H54 (cell line): ENCODE measurements around the gene NUPR1.

Source experiments
- DNase-seq: peaks from one replicate; pipeline ENCODE4 v3.0.0; 2011; ENCODE audit warnings: low spot score, mixed read lengths; ENCODE audit not compliant: insufficient read length
- FAIRE-seq: peaks from 3 replicates; lab custom pipeline; 2011; peaks lifted over from hg19 to GRCh38; lab: Jason Lieb, UNC
- POLR2A ChIP-seq: IDR thresholded peaks from 2 replicates; pipeline ENCODE4 v1.6.1; 2011; ENCODE audit warnings: low read depth, mild to moderate bottlenecking, low read length

Gene NUPR1

DNA sequence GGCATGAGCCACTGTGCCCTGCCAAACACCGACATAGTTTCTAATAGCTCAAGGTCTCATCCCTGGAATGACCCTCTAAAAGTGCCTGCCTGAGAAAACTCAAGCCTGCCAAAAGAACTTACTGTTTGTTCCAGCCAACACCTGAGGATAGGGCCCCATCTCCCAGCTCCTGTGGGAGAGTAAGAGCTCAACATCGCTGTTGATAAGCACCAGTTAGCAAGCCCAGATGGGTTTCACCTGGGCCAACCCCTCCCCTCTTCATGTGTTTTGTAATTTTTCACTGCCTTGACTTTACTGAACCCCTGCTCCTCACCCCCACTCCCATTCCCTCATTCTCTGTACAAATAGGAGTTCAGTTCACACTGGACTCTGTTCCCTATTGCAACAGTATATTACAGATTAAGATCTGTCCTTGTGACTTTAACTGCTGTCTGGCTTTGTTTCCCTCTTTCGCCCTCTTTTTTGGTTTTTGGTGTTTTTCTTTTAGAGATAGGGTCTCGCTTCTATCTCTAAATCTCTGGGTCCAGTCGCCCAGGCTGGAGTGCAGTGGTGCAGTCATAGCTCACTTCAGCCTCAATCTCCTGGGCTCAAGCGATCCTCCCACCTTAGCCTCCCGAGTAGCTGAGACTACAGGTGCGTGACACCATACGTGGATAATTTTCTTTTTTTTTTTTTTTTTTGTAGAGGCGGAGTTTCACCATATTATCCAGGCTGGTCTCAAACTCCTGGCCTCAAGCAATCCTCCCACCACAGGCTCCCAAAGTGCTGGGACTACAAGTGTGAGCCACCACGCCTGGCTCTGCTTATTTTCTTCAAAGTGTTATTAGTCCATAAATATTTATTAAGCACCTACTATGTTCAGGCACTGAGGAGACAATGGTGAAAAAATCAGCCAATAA is 12.3 kb downstream of the NUPR1 start:
- DNase-seq: no peak
- TF ChIP-seq POLR2A: no peak
- no peak for FAIRE-seq

DNA sequence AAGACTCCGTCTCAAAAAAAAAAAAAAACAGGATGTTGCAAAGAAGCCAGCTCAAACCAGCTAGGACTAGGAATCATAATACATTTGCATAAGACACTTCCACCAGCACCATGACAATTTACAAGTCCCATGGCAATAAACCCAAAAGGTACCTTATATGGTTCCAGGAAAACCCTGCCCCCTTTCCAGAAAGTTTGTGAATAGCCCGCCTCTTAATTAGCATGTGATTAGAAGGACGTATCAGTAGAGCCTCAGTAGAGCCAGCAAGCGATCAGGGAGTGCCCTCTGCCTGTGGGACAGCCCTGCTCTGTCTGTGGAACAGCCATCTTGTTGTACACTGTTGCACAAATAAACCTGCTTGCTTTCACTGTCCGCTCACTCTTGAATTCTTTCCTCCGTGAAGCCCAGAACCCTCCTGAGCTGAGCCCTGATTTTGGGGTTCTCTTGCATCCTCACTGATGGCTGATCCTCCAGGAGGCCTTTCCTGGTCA is 14.0 kb downstream of the NUPR1 start:
- DNase-seq (no peak), FAIRE-seq (no peak)
- TF ChIP-seq POLR2A: no peak

DNA sequence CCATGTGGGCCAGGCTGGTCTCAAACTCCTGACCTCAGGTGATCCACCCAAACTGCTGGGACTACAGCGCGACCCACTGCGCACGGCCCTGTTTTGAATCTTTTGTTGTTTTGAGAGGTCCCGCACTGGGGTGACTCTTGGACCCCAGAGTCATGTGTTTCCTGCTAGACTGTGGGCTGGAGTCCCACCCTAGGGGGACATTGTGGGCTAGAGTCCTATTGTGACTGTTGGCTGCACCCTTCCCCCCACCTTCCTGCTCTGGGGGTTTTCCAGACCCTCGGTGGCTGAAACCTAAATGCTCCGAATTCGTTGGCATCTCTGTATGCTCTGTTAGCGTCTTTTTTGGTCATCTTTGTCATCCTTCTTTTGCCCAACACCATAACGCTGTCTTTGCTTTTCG is 16.0 kb downstream of the NUPR1 start:
- FAIRE-seq (no peak), DNase-seq (no peak)
- TF ChIP-seq POLR2A: no peak

DNA sequence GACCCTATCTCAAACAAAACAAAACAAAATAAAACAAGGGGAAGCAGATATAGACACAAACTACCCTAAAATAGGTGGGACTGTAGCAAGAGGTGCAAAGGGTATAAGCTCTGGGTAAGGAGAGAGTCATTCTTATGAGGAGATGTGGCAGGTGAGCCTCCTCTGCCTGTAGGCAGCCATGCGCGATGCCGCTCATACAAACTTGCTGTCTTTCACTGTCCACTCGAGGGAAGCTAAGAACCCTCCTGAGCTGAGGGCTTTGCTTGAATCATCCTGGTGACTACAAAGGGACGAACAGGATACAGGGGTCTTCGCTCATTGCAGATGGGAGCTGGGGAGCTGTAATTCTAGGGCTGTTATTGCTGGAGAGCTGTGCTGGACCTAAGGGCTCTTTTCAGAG is 17.3 kb downstream of the NUPR1 start:
- DNase-seq (no peak), FAIRE-seq (no peak)
- no peak for TF ChIP-seq POLR2A

DNA sequence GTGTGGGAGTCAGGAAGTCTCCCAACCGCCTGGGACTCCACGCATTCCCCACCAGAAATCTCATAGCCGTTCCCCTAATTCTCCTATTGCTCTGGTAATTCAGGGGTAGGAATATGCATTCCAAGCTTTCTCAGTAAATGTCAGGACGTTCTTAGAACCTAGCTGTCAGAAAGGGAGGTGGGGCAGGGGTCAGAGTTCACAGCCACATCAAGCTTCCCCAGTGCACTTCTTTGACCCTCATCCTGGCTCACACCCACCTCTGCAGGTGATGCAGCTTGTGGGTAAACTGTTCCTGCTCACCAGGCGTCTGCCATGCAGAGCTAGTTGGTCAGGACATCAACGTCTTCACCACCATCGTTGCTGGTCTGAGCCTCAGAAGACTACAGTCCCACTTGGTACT is 18.1 kb downstream of the NUPR1 start:
- FAIRE-seq (no peak), DNase-seq (no peak)
- TF ChIP-seq POLR2A: no peak

DNA sequence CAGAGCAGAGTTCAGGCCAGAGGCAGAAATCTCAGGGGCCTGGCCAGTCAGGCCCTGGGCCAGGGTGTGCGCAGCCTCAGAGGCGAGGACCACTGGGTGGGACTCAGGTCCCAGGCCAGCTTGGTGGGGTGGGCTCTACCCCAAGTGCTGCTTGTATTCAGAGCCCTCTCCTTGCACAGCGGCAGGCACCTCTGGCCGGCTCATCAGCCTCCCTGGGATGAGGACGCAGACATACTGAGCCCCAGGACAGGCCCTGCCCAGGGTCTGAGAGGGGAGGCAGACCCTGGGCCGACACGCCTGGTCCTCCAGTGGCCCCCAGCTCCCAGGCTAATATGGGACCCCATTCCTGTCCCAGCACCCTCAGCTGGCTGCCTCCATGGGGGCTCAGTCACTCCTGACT is 24.5 kb downstream of the NUPR1 start:
- no peak for FAIRE-seq
- no peak for TF ChIP-seq POLR2A
- no peak for DNase-seq

DNA sequence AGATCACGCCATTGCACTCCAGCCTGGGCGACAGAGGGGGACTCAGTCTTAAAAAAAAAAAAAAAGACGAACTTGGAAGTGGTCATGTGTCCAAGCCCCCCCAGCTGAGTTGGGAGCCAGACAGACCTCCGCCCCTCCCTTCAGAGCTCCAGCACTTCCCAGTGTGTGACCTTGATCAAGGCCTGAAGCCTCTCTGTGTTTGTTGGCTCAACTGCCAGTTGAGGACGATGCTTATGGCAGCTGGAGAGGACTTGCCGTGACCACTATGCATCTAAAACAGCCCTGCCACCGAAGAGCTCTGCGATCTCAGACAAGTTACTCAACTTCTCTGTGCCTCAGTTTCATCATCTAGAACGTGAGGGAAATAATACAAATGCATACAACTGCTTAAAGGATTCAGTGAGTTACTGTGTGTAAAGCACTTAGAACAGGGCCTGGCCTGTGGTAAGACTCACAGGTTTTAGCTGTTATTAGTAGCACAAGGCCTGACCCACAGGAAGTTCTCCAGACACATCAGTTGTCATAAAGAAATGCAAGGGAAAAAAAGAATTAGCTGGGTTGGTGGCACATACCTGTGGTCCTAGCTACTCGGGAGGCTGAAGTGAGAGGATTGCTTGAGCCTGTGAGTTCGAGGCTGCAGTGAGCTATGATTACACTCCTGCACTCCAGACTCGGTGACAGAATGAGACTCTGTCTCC is 25.1 kb downstream of the NUPR1 start:
- no peak for FAIRE-seq
- DNase-seq: no peak
- no peak for TF ChIP-seq POLR2A

DNA sequence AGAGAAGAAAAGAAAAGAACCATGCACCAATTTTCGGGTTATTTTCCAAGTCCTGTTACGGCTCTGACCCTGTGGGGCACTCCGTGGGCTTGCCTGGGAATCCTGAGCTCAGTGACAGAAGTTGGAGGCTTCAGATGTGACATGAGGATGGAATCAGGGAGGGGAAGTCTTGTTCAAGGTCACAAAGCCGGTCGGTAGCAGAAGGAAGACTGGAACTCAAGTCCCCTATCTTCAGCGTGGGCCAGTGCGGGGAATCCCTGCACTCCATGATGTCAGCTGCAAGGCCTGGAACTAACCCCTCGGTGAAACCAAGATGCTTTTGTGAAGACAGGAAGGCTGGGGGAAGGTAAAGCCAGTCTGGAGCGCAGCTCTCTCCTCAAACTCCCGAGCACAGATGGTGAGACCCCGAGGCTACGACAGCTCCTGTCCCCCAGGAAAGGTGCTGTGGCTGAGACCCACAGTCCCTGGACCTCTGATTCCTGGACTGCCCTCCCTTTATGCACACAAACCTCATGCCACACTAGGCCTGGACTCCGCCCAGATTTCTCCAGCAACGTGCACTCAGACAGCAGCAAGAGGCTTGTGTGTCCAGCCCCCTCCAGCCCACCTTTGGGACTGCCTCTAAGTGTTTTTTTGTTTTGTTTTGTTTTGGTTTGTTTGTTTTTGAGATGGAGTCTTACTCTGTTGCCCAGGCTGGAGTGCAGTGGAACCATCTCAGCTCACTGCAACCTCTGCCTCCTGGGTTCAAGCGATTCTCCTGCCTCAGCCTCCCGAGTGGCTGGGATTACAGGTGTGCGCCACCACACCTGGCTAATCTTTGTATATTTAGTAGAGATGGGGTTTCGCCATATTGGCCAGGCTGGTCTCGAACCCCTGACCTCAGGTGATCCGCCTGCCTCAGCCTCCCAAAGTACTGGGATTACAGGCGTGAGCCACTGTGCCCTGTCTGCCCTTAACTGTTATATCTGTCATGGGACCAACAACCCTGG is 26.7 kb downstream of the NUPR1 start:
- DNase-seq (no peak), FAIRE-seq (no peak)
- no peak for TF ChIP-seq POLR2A

DNA sequence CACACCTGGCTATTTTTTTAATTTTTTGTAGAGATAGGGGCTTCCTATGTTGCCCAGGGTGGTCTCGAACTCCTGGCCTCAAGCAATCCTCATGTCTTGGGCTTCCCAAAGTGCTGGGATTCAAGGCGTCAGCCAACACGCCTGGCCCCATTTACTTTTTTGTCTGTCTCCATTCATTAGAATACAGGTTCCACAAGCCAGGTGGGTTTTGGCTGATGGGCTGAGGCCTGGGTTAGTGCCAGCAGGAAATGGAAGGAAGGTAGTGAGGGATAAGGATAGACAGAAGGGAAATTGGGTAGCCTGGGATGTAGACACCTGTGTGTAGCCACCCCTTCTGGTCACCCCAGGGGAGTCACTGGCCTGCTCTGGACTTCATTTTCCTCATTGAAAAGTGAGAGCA is 27.7 kb downstream of the NUPR1 start:
- no peak for DNase-seq
- no peak for FAIRE-seq
- no peak for TF ChIP-seq POLR2A

DNA sequence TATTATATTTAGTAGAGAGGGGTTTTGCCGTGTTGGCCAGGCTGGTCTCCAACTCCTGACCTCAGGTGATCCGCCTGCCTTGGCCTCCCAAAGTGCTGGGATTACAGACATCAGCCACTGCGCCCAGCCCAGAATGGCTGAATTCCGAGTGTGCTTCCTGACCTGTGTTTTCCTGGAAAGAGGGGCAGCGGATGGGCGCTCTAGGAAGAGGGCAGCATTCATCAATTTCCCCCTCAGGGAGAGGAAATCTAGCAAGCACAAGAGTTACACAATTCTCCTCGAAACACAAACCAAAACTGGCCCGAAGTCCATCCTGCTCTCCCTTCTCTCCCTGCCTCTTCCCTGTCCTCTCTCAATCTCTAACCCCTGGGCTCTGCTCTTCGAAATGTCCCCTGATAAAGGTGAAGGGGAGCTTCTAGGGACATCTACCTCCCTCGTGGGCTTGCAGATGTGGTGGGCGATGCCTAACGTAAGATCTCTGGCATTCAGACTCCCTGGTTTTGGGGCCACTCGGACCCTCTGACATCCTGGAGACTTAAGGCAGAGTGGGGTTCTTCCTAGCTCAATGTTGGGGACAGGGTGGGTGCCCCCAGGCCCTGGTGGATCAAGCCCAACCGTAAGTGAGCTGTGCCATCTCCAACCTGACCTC is 33.2 kb downstream of the NUPR1 start:
- FAIRE-seq (no peak), DNase-seq (no peak)
- no peak for TF ChIP-seq POLR2A

DNA sequence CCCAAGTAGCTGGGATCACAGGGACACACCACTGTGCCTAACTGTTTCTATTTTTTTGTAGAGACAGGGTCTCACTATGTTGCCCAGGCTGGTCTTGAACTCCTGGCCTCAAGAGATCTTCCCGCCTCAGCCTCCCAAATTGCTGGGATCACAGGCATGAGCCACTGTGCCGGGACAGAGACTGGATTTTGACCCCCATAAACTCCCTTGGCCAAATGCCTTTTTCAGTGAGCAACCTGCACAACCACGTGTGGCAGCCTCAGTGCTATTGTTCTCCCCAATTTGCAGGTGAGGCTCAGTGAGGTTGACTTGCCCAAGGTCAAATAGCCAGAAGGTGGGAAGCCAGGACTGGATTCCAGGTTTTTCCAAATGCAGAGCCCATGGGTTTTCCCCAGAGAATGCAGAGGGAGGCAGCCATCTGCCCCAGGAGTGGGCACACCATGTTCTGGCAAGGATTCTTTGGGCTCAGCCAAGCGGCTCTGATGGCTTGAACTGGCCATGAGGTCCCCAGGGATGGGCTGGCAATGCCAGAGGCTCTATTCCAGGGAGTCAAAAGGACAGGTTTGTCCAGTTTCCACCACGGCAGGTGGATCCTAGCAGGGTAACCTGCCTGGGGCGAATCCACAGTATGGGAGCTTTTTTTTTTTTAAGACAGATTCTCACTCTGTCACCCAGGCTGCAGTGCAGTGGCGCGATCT is 33.9 kb downstream of the NUPR1 start:
- DNase-seq (no peak), FAIRE-seq (no peak)
- TF ChIP-seq POLR2A: no peak

DNA sequence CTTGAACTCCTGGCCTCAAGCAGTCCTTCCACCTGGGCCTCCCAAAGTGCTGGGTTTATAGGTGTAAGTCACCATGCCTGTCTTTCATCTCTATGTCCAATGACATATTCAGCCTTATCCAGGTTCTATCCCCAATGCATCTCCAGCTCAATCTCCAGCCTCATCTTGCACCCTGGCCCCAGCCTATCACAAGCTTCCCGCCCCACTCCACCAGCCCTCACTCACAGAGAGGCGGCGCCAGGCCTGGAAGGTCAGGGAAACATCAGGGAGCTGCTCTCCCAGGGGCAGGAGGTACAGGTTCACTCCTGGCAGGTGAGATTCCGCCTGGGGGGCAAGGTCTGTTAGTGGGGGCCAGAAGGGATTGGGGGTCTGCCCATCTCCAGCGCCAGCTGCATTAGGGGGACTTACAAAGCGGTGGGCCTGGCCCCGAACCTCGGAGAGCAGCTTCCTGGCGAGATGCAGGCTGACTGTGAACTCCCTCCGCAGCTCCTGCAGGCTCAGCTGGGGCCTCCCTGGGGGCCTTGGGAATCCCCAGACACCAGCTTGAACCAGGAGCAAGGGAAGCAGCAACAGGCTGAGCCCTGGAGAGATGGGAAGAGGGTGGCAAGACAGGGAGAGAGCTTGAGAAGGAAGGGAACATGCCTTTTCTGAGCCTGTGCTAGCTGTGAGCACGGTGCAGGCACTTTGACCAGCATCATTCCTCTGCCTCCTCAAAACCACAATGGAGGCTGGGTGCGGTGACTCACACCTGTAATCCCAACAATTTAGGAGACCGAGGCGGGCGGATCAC is 35.1 kb downstream of the NUPR1 start:
- TF ChIP-seq POLR2A: no peak
- FAIRE-seq: no peak
- no peak for DNase-seq
